ENCODE measurements around the gene VPS35L. TPM values are rescaled to one million over a fixed set of nuclear protein-coding genes. Genes with fewer than 3 reads are reported as not detected.

VPS35L gene
- total and polyA plus RNA-seq, 2 experiments from 2014 or later, result 48.0 to 54.6 TPM

DNA sequence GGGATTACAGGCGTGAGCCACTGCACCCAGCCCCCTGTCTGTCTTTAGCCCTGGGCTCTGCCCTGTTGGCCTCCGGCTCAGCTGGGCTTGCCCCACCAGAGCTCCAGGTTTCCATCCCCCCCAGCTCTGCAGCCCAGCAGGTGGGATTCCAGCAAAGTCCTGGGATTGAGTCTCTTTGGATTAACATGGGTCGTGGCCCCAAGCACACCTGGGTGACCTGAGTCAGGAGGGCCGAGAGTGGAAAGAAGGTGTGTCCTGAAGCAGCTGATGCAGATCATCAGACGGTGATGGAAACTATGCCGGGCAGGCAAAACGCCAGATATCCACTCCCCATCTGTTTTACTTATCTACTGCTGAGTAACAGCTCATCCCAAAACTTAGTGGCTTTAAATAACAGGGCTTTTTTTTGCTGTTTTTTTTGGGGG, 90.1 kb downstream of the VPS35L start (continued):
- no peak for TF ChIP-seq REST (IDR thresholded peaks at IDR 0.05; ENCODE audit: unreplicated experiment)
- TF ChIP-seq, protein P1, sequence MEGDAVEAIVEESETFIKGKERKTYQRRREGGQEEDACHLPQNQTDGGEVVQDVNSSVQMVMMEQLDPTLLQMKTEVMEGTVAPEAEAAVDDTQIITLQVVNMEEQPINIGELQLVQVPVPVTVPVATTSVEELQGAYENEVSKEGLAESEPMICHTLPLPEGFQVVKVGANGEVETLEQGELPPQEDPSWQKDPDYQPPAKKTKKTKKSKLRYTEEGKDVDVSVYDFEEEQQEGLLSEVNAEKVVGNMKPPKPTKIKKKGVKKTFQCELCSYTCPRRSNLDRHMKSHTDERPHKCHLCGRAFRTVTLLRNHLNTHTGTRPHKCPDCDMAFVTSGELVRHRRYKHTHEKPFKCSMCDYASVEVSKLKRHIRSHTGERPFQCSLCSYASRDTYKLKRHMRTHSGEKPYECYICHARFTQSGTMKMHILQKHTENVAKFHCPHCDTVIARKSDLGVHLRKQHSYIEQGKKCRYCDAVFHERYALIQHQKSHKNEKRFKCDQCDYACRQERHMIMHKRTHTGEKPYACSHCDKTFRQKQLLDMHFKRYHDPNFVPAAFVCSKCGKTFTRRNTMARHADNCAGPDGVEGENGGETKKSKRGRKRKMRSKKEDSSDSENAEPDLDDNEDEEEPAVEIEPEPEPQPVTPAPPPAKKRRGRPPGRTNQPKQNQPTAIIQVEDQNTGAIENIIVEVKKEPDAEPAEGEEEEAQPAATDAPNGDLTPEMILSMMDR (conservative IDR thresholded peaks at IDR 0.05; ENCODE audit: low read depth in 2 of 2), result no peak
- TF ChIP-seq ETS1 (IDR thresholded peaks at IDR 0.05), result no peak
- no peak for TF ChIP-seq STAT1 (IDR thresholded peaks at IDR 0.05; ENCODE audit: unreplicated experiment)

DNA sequence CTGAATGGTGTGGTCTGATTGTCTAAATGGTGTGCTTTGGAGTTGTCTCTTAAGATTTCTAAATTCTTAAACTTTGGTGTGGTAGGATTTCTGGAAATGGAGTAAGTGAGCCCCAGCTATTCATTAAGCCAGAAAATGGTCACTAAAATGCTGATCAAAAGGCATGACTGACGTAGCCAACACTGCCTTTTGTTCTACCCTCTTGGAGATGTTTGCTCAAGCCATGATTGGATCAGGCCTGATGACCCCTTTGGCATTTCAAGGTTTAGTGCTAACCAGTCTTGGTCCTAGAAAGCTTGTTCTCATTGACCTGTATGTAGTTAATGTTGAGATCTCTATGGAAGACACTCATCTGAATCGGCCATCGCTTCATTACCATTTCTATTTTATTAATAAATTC, 94.5 kb downstream of the VPS35L start:
- H3K27me3 Mint-ChIP-seq (ENCODE audit: insufficient read depth, low read depth, poor library complexity), result peaks cover 2% of the 10 kb centered on the region
- Histone ChIP-seq H3K79me2 (replicated peaks; ENCODE audit: insufficient read depth) (no peaks in the 10 kb centered on the region), H3K4me2 (no peak overlapping the region), H3K36me3 (ENCODE audit: insufficient read depth) (no peaks in the 10 kb centered on the region; the same call in 1 of the 2 replicates), H3K27me3 (ENCODE audit: insufficient read depth) (no peaks in the 10 kb centered on the region), H3K4me3 (no peak overlapping the region), H3F3A (replicated peaks; ENCODE audit: low read depth) (no peaks in the 10 kb centered on the region), H4K20me1 (replicated peaks; ENCODE audit: insufficient read depth) (peaks cover 5% of the 10 kb centered on the region), H3K9me2 (ENCODE audit: insufficient read depth) (no peaks in the 10 kb centered on the region), H3K27ac (ENCODE audit: low read depth) (no peak overlapping the region), H2AFZ (no peak overlapping the region), H3K4me1 (ENCODE audit: insufficient read depth) (no peaks in the 10 kb centered on the region)
- DNase-seq (ENCODE audit: low spot score) (no peak), ATAC-seq (no peak)
- no peak overlapping the region for H3K4me3 Mint-ChIP-seq
- no peaks in the 10 kb centered on the region for H3K4me1 Mint-ChIP-seq
- no peaks in the 10 kb centered on the region for H3K9me3 Mint-ChIP-seq
- peaks cover 23% of the 10 kb centered on the region for H3K36me3 Mint-ChIP-seq (ENCODE audit: low read depth)
- no peak overlapping the region for H3K27ac Mint-ChIP-seq
- no peak for TF ChIP-seq NANOG (IDR thresholded peaks at IDR 0.05; ENCODE audit: borderline replicate concordance)

DNA sequence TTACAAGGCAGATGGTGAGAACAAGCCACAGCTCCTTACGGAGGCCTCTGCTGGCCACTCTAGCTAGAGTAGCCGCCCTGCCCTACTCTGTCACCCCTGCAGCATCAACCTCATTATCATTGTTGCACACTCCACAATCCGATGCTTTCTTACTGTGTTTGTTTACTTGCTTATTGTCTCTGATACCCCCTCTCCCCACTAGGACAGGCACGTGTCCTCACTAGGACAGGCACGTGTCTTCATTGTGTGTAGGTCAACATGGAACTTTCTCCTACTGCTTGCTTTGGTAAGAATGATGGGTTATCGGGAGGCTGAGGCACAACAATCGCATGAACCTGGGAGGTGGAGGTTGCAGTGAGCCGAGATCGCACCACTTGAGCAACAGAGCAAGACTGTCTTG, 98.6 kb downstream of the VPS35L start:
- peaks cover 3% of the 10 kb centered on the region for H4K20me1 ChIP-seq (replicated peaks; ENCODE audit: insufficient read depth)
- Mint-ChIP-seq H3K36me3 (ENCODE audit: low read depth) (peaks cover 28% of the 10 kb centered on the region), H3K27me3 (ENCODE audit: insufficient read depth, low read depth, poor library complexity) (no peaks in the 10 kb centered on the region), H3K27ac (no peak overlapping the region), H3K4me3 (no peak overlapping the region), H3K4me1 (no peaks in the 10 kb centered on the region), H3K9me3 (no peaks in the 10 kb centered on the region)
- H3K79me2 ChIP-seq (replicated peaks; ENCODE audit: insufficient read depth), result no peaks in the 10 kb centered on the region
- H3K27me3 ChIP-seq (ENCODE audit: insufficient read depth), result no peaks in the 10 kb centered on the region
- no peak overlapping the region for H2AFZ ChIP-seq
- no peak overlapping the region for H3K4me3 ChIP-seq
- ATAC-seq (no peak), DNase-seq (ENCODE audit: low spot score) (no peak)
- H3K27ac ChIP-seq (ENCODE audit: low read depth), result no peak overlapping the region
- H3K4me1 ChIP-seq (ENCODE audit: insufficient read depth), result no peaks in the 10 kb centered on the region
- no peaks in the 10 kb centered on the region; the same call in 1 of the 2 replicates for H3K36me3 ChIP-seq (ENCODE audit: insufficient read depth)
- TF ChIP-seq ETS1 (IDR thresholded peaks at IDR 0.05), result no peak
- no peaks in the 10 kb centered on the region for H3F3A ChIP-seq (replicated peaks; ENCODE audit: low read depth)
- no peak overlapping the region for H3K4me2 ChIP-seq
- H3K9me2 ChIP-seq (ENCODE audit: insufficient read depth), result no peaks in the 10 kb centered on the region
